KBM-7 (cell line): Measurements from ENCODE around the gene SLCO2B1.
A peak's percentile ranks its signal among the peaks of the same experiment; 100 is the strongest.

ENCODE experiments used
- DNase-seq: peaks from one replicate; pipeline ENCODE4 v3.0.0-alpha.2; 2015
- in situ Hi-C: fragments of 300-500 bp; cut with MboI; formaldehyde crosslinking; loops from 2 replicates; pipeline ENCODE4 v1.14.3; 2020; ENCODE audit warnings: low sequenced_read_pairs, low pct_unique_long_range_greater_than_20kb, mixed read lengths

The SLCO2B1 gene

GRCh38 chr11:75203138-75203537, 52.2 kb downstream of the SLCO2B1 start:
- in situ Hi-C loops = no loop called here
- DNase-seq = no peak

GRCh38 chr11:75203641-75204011, 52.7 kb downstream of the SLCO2B1 start:
- DNase-seq = no peak
- in situ Hi-C loops = no loop called here

GRCh38 chr11:75204012-75204674, 53.2 kb downstream of the SLCO2B1 start:
- in situ Hi-C loops = no loop called here
- no peak for DNase-seq

GRCh38 chr11:75204685-75205563, 54.0 kb downstream of the SLCO2B1 start:
- peak; percentile 82 for DNase-seq

GRCh38 chr11:75205564-75206020, 54.7 kb downstream of the SLCO2B1 start:
- in situ Hi-C loops = no loop called here
- DNase-seq = no peak

More at GRCh38 chr11:75204685-75205563, 54.0 kb downstream of the SLCO2B1 start:
- in situ Hi-C loops = no loop called here

- in situ Hi-C loops = no loop called here
- DNase-seq = peak; percentile 87
Observed at GRCh38 chr11:75208446-75208845, 57.5 kb downstream of the SLCO2B1 start.

- in situ Hi-C loops = no loop called here
- no peak for DNase-seq
Observed at GRCh38 chr11:75212411-75212810, 61.5 kb downstream of the SLCO2B1 start.

- in situ Hi-C loops = no loop called here
- peak; percentile 90 for DNase-seq
Observed at GRCh38 chr11:75214411-75214821, 63.5 kb downstream of the SLCO2B1 start.

- no peak for DNase-seq
- in situ Hi-C loops = no loop called here
Observed at GRCh38 chr11:75214843-75215242, 63.9 kb downstream of the SLCO2B1 start.

- DNase-seq = no peak
- in situ Hi-C loops = no loop called here
Observed at GRCh38 chr11:75219869-75220268, 69.0 kb downstream of the SLCO2B1 start.

GRCh38 chr11:75223954-75224643, 73.2 kb downstream of the SLCO2B1 start:
- DNase-seq = no peak
- in situ Hi-C loops = no loop called here

- in situ Hi-C loops = no loop called here
- DNase-seq = no peak
Observed at GRCh38 chr11:75225794-75226193, 74.9 kb downstream of the SLCO2B1 start.

- in situ Hi-C loops = no loop called here
- no peak for DNase-seq
Observed at GRCh38 chr11:75229466-75229865, 78.6 kb downstream of the SLCO2B1 start.

GRCh38 chr11:75230621-75231020, 79.7 kb downstream of the SLCO2B1 start:
- in situ Hi-C loops = no loop called here
- no peak for DNase-seq

- in situ Hi-C loops = no loop called here
- peak; percentile 65 for DNase-seq
Observed at GRCh38 chr11:75233754-75234172, 82.9 kb downstream of the SLCO2B1 start.

GRCh38 chr11:75236062-75236461, 85.2 kb downstream of the SLCO2B1 start:
- in situ Hi-C loops = no loop called here
- no peak for DNase-seq

GRCh38 chr11:75237050-75237449, 86.1 kb downstream of the SLCO2B1 start:
- DNase-seq = no peak
- in situ Hi-C loops = no loop called here

GRCh38 chr11:75238595-75239440, 87.9 kb downstream of the SLCO2B1 start:
- in situ Hi-C loops = no loop called here
- no peak for DNase-seq
